NCI-H2081 (cell line): ENCODE results near the gene NPHP4.

Experiments used
- DNase-seq, 2 experiments: peaks; one replicate each; lab custom pipeline; 2025; lab: John Stamatoyannopoulos, UW

NPHP4 gene

DNA sequence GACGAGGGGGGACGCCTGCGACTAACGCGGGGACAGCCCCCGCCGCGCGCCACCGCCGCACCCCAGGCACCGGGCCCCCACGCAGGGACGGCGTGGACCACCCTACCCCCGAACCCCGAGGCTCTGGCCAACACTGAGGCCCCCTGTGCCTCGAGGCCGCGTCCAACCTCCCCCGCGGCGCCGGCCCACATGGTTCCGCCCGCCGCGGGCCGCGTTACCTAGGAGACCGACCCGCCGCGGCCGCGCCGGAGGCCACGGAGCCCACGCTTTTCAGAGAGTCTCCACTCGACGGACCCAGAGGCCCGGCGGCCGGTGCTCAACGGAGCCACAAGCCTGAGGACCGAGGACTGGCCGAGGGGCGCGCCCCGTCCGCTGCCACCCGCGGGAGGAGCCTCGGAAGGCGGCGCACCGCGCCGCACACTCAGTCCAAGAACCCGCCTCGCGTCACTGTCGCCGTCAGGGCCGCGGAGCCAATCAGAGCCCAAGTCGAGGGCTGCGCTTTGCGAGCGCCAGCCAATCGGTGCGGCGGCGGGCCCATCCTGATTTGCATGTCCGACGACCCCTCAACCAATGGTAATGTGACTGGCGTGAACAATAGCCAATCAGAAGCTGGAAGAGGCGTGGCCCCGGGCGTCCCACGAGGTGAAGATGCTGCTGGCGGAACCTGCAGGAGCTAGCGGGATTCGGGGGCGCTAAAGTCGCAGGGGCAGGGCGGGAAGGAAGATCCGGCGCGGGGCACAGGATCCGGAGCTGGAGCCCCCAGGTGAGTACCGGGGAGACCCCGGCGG is at the start of gene NPHP4:
Gene NPHP4 (minus strand): TSS at position 400 of the 788 bp plus-strand sequence. CDS start 6,136 bp downstream, outside the sequence.
- peak; percentile 99 to 100 for DNase-seq

GRCh38 chr1:6041432-6042062 is 49.3 kb upstream of the NPHP4 start:
- peak in 1 of 2 experiments; percentile 21 for DNase-seq

DNA sequence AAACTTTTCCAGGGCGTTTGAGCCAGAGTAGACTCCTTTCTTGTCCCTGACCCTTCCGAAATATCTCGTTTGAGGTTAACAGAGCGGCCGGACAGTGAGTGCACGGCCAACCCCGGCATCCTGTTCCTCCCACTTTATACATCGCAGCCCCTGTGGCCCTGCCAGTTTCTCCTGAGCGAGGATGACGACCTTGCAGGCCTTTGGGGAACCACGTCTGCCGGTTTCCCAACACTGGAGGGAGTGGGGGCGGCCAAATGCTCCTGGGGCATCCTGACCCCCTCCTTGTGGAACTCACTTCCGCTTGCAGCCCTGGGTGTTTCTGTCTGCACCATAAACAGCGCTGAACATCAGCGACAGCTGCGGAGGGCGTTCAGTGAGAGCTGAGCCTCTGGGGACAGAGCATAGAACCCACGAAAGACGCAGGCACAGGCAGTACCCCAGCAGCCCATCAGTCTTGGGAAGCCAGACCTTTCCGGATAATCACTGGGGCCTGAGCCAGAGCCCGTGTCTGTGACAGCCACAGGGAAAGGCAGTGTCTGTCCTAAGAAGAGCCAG is 48.7 kb upstream of the NPHP4 start:
- DNase-seq = no peak

- DNase-seq = no peak
Observed at GRCh38 chr1:6040444-6040843, 48.2 kb upstream of the NPHP4 start.

DNA sequence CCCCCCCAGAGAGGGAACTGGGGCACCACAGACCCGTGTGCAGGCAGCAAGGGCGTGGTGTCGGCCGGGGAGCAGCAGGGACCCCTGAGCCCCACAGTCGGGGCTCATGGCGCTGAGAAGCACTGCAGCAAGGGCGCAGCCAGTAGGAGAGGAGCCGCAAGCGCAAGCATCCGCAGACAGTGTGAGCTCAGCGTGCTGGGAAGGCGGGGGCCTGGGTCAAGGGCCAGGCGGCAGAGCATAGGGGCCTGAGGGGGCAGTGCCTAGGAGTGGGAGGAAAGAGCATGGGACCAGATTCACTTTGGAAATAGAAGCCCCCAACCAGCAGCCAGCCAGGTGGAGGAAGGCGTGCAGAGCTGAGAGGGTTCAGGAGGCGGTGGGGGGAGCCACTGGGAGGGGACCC is 46.8 kb upstream of the NPHP4 start:
- DNase-seq = no peak

DNA sequence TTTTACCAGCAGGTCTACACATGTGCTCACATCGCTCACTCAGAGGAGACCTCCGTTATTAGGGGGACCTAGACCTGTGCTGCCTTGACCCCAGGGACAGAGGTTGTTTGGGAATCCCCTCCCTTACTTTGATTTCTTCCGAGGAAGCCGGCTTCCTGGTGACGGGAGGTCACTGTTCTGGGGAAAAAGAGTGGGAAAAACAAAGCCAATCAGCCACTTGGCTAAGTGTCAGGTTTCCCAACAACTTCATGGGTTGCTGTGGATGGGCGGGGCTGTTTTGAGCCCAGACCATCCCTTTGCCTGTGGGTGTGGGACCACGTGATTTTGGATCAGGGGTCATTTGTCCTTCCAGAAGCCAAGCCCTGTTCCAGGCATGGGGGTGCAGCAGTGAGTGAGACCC is 46.4 kb upstream of the NPHP4 start:
- no peak for DNase-seq

DNA sequence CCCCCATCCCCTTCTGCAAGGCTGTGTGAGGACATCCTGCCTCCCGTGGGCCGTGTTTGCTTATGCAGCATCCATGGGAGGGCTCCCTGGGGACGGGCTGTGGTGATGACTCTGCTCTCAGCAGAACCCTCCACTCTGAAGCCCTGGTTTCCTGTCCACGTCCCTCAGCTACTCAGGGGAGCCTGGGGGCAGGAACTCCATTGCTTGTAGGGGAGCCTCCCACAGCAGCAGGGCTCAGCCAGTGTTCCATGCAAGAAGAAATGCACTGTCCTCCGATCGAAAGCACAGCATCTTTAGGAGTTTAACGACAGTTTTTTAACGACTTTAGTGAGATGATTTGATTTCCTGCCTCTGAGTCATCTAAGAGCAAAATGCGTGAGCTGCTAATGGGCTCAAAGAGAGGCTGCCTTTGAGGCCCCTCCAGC is 45.1 kb upstream of the NPHP4 start:
- peak in 1 of 2 experiments; percentile 26 for DNase-seq

DNA sequence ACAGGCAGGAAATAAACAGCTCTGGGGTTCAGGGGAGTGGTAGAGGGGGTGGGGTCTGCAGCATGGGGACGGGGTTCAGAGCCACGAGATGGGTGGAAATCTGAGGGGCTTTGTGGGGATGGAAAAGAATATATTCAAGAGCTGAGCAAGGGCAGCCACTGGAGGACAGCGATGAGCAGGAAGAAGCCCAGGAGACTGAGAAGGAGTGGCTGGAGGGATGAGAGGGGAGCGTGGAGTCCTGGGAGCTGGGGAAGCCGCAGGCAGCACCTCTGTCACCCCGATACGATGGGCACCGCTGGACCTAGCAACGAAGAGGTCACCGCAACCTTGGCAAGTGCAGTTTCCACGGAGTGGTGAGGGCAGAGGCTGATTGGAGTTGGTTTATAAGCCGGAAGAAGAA is 43.5 kb upstream of the NPHP4 start:
- no peak for DNase-seq

DNA sequence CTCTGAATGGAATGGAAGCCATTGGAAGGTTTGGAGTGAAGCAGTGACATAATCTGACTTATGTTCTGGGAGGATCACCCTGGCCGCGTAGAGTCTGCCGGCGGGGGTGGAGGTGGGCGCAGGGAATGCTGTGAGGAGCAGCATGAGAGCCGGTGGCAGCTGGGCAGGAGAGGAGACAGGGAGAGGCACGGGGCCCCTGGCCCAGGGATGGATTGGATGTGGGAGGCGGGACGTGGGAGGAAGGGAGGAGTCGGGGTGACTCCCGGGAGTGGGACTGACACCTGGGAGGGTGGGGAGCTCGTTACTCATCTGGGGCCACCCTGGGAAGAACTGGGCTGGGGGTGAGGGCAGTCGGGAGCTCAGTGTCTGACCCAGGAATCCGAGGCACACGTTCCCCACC is 43.1 kb upstream of the NPHP4 start:
- DNase-seq = no peak

DNA sequence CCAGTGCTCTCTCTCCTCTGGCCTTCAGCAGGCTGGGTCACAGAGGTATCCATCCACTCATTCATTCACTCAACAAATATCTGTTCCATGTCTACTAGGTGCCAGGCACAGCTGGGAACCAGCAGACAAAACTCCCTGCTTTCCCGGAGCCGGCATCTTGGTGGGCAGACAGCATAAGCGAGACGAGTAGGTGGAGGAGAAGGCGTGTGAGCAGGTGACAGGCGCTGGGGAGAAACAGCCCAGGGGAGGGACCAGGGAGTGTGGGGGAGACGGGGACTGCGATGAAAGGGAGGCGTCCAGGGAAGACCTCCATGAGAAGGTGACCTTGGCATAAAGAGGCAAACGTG is 42.5 kb upstream of the NPHP4 start:
- DNase-seq = no peak

- no peak for DNase-seq
Observed at GRCh38 chr1:6033986-6034749, 41.9 kb upstream of the NPHP4 start.

GRCh38 chr1:6033124-6033523 is 40.9 kb upstream of the NPHP4 start:
- DNase-seq = no peak

GRCh38 chr1:6030547-6031261 is 38.5 kb upstream of the NPHP4 start:
- no peak for DNase-seq

- no peak for DNase-seq
Observed at GRCh38 chr1:6030132-6030531, 37.9 kb upstream of the NPHP4 start.

DNA sequence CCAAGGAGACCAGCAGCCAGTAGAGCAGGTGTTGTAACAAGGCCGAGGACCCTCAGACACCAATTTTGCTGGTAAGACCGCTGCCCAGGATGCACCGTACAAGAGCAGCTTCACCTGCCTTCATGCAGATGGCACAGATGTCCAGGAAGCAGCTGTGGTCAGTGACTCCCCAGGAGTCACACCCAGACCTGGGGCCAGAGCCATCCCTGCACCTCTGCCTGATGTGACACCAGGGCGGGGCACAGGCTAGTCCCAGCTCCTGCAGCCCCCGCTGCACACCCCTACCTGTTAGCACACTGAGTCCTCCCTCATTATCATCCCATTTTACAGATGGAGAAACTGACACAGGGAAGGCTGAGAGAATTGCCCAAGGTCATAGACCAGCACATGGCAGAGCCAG is 37.1 kb upstream of the NPHP4 start:
- DNase-seq = no peak

- DNase-seq = no peak
Observed at GRCh38 chr1:6028042-6028850, 36.0 kb upstream of the NPHP4 start.

GRCh38 chr1:6027591-6027990 is 35.4 kb upstream of the NPHP4 start:
- DNase-seq = no peak

- peak; percentile 84 to 93 for DNase-seq
Observed at GRCh38 chr1:6026095-6026809, 34.0 kb upstream of the NPHP4 start.

- DNase-seq = no peak
Observed at GRCh38 chr1:6025269-6026094, 33.3 kb upstream of the NPHP4 start.

DNA sequence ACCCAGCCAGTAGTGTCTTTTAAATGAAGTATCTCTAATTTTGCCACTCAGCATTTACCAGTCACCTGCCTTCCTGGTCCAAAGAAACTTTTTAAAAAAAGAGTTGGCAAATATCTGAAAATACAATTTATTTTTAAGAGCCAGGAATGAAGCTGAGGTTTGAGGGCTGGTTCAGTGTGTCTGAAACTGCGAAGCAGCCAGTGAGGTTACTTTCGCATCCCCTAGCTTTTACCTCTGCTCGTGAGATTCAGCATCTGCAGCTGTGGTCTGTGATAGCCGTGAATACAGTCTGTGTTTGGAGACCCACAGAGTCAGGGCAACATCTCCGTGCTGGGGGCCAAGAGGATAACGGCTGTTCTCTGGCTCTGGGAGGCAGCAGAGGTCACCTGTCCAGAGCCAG is 32.2 kb upstream of the NPHP4 start:
- no peak for DNase-seq
